Adipocyte (in vitro differentiated cells): Measurements from ENCODE around the gene PLA2G2C.

Source experiments
- DNase-seq: peaks from one replicate; pipeline ENCODE4 v3.0.0-alpha.2; 2015; ENCODE audit warnings: low read depth
- H3K27me3 ChIP-seq: replicated peaks from 2 replicates; pipeline ENCODE4 v1.7.0; 2013; ENCODE audit warnings: mild to moderate bottlenecking, low read length, moderate library complexity; ENCODE audit not compliant: control insufficient read depth, insufficient read depth
- H3K36me3 ChIP-seq: 2 replicates; pipeline ENCODE4 v1.7.0; 2013; ENCODE audit warnings: low read length, mild to moderate bottlenecking, moderate library complexity; ENCODE audit not compliant: control insufficient read depth, insufficient read depth, severe bottlenecking
- H3K4me1 ChIP-seq: 2 replicates; pipeline ENCODE4 v1.7.0; 2013; ENCODE audit warnings: mild to moderate bottlenecking, low read length, moderate library complexity; ENCODE audit not compliant: control insufficient read depth, insufficient read depth
- H3K4me3 ChIP-seq: 2 replicates; pipeline ENCODE4 v1.7.0; 2013; ENCODE audit warnings: mild to moderate bottlenecking, low read length, moderate library complexity
- H3K9ac ChIP-seq: 2 replicates; pipeline ENCODE4 v1.7.0; 2013; ENCODE audit warnings: mild to moderate bottlenecking, low read length, moderate library complexity
- H3K9me3 ChIP-seq: 2 replicates; pipeline ENCODE4 v1.7.0; 2013; ENCODE audit warnings: mild to moderate bottlenecking, low read length, moderate library complexity; ENCODE audit not compliant: control insufficient read depth

The PLA2G2C gene

GRCh38 chr1:20166051-20166450, 20.3 kb downstream of the PLA2G2C start:
- peaks cover 26% of the 10 kb centered on the region for H3K9me3 ChIP-seq
- no peaks in the 10 kb centered on the region for H3K4me1 ChIP-seq
- peaks cover 51% of the 10 kb centered on the region for H3K27me3 ChIP-seq
- no peak for DNase-seq
- no peaks in the 10 kb centered on the region for H3K36me3 ChIP-seq
- H3K4me3 ChIP-seq: no peak overlapping the region
- no peak overlapping the region for H3K9ac ChIP-seq

GRCh38 chr1:20165522-20165951, 20.8 kb downstream of the PLA2G2C start:
- Histone ChIP-seq H3K9ac (no peak overlapping the region), H3K27me3 (peaks cover 51% of the 10 kb centered on the region), H3K4me3 (no peak overlapping the region), H3K4me1 (no peaks in the 10 kb centered on the region), H3K36me3 (no peaks in the 10 kb centered on the region), H3K9me3 (peaks cover 31% of the 10 kb centered on the region)
- DNase-seq: peak; percentile 4

DNA sequence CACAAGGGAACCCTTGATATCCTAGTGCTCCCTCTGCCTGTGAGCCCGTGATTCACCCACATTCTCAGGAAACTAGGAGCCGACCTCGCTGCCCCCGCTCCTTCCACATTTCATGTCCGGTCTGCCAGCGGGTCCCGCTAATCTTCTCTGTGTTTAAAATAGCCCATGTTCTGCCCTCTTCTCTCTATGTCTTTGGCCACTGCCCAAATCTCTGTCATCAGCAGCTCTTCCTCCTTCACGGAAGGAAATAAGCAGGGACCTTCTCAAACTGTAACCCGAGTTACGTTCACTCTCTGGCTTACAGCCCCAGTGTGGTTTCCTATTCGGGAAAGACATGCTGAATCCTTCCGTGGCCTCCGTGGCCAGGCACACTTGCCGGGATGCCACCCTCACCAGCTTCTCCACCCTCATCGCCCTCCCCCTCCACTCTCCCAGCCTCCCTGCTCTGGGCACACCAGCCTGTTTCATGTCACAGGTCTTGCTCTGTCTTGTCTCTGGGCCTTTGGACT, 21.6 kb downstream of the PLA2G2C start:
- Histone ChIP-seq H3K36me3 (no peaks in the 10 kb centered on the region), H3K9ac (no peak overlapping the region), H3K27me3 (peaks cover 49% of the 10 kb centered on the region), H3K9me3 (peaks cover 39% of the 10 kb centered on the region), H3K4me1 (no peaks in the 10 kb centered on the region), H3K4me3 (no peak overlapping the region)
- no peak for DNase-seq

DNA sequence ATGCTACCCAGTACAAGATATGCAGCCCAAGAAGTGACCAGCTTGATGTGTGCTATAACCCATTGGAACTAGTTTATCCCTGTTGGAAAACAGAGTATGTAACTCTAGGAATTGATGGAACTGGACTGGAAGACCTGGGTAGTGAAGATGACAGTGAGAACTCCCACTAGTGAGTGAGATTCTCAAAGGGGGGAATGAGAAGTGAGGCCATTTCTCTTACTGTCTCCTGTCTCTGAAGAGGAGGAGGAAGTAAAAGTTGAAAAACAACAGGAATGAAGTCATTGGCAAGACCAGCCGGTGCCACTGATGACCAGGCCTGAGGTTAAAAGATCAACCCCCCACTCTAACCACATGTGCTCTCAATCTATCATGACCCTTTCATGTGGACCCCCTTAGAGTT, 26.3 kb downstream of the PLA2G2C start:
- Histone ChIP-seq H3K9ac (no peak overlapping the region), H3K4me1 (no peaks in the 10 kb centered on the region), H3K36me3 (no peaks in the 10 kb centered on the region), H3K4me3 (no peak overlapping the region), H3K27me3 (peaks cover 18% of the 10 kb centered on the region), H3K9me3 (peaks cover 57% of the 10 kb centered on the region)
- DNase-seq: no peak

- DNase-seq: no peak
- H3K36me3 ChIP-seq: no peaks in the 10 kb centered on the region
- peaks cover 55% of the 10 kb centered on the region for H3K9me3 ChIP-seq
- peaks cover 10% of the 10 kb centered on the region for H3K4me1 ChIP-seq
- H3K27me3 ChIP-seq: peaks cover 9% of the 10 kb centered on the region
- H3K4me3 ChIP-seq: no peak overlapping the region
- H3K9ac ChIP-seq: no peak overlapping the region
These were observed 27.8 kb downstream of the PLA2G2C start for GRCh38 chr1:20158358-20159070.

DNA sequence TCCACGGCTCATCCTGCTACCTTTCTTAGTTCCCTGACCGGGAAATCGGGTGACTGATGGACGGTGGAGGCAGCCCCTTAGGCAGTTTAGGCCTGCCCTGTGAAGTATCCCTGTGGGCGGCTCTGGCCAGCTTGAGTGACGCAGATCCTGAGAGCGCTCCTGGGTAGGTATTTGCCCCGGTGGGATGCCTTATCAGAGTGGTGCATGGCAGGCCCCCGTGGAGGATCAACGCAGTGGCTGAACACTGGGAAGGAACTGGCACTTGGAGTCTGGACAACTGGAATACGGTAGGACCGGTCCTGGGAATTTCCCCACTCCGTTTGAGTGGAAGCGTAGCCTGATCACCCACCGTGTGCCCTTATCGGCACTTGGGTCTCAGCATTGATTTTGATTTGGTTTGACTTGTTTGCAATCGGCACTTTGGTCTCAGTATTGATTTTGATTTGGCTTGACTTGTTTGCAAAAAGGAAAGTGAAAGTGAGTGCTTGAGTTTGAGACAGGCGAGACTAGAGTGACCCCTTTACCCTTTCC, 32.0 kb downstream of the PLA2G2C start:
- H3K27me3 ChIP-seq: no peaks in the 10 kb centered on the region
- H3K4me1 ChIP-seq: peaks cover 21% of the 10 kb centered on the region
- peak overlapping the region; percentile 55 for H3K4me3 ChIP-seq
- DNase-seq: no peak
- H3K9ac ChIP-seq: peak overlapping the region; percentile 7
- H3K9me3 ChIP-seq: peaks cover 17% of the 10 kb centered on the region
- H3K36me3 ChIP-seq: no peaks in the 10 kb centered on the region

- Histone ChIP-seq H3K4me3 (no peak overlapping the region), H3K4me1 (peaks cover 21% of the 10 kb centered on the region), H3K9me3 (peaks cover 4% of the 10 kb centered on the region), H3K9ac (peak overlapping the region; percentile 38), H3K36me3 (no peaks in the 10 kb centered on the region), H3K27me3 (peaks cover 4% of the 10 kb centered on the region)
- DNase-seq: no peak
These were observed 33.3 kb downstream of the PLA2G2C start for GRCh38 chr1:20153000-20153418.

- Histone ChIP-seq H3K9me3 (no peaks in the 10 kb centered on the region), H3K4me1 (peaks cover 21% of the 10 kb centered on the region), H3K9ac (peak overlapping the region; percentile 38), H3K36me3 (no peaks in the 10 kb centered on the region), H3K27me3 (peaks cover 4% of the 10 kb centered on the region), H3K4me3 (peak overlapping the region; percentile 73)
- no peak for DNase-seq
These were observed 33.8 kb downstream of the PLA2G2C start for GRCh38 chr1:20152599-20152930.

- Histone ChIP-seq H3K9me3 (no peaks in the 10 kb centered on the region), H3K4me3 (peak overlapping the region; percentile 73), H3K4me1 (peaks cover 21% of the 10 kb centered on the region), H3K27me3 (peaks cover 4% of the 10 kb centered on the region), H3K36me3 (no peaks in the 10 kb centered on the region), H3K9ac (peak overlapping the region; percentile 38)
- peak; percentile 91 for DNase-seq
These were observed 34.3 kb downstream of the PLA2G2C start for GRCh38 chr1:20151906-20152598.

DNA sequence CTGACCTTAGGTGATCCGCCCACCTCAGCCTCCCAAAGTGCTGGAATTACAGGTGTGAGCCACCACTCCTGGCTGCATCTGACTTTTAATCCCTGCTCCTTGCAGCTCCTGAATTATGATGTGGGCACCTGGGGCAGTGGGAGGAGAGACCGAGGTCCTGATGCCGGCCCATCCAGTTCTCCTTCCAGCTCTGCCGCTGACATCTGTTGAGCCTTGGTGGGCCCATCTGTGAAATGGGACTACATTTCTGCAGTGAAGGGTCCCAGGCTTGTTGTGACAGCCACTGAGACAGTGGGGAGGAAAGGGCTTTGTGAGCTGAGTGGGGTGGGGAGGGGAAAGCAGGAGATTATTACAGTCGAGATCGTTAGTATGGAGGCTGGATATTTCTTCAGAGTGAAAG, 35.3 kb downstream of the PLA2G2C start:
- no peaks in the 10 kb centered on the region for H3K9me3 ChIP-seq
- DNase-seq: no peak

DNA sequence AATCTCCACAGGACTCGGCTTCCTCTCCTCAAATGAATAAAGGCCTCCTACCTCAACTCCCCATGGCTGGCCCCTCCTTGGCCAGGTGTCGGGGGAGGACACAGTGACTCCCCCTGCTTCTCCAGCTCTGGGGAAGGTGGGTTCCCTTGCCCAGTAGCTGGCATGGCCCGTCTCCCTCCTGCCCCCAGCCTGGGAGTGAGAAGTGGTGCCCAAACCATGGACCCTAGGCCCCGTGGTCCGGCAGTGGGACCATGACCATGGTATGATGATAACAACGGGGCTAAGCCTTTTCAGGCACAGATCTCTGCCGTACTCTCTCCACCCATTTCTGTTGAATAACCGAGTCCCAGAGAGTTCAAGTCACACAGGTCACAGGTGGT, 36.0 kb downstream of the PLA2G2C start:
- no peaks in the 10 kb centered on the region for H3K36me3 ChIP-seq
- no peaks in the 10 kb centered on the region for H3K9me3 ChIP-seq
- peaks cover 21% of the 10 kb centered on the region for H3K4me1 ChIP-seq
- H3K4me3 ChIP-seq: no peak overlapping the region
- H3K27me3 ChIP-seq: peaks cover 4% of the 10 kb centered on the region
- DNase-seq: no peak
- no peak overlapping the region for H3K9ac ChIP-seq

More for the DNA sequence above, 35.3 kb downstream of the PLA2G2C start:
- H3K27me3 ChIP-seq: peaks cover 4% of the 10 kb centered on the region
- no peak overlapping the region for H3K4me3 ChIP-seq
- peaks cover 21% of the 10 kb centered on the region for H3K4me1 ChIP-seq
- no peaks in the 10 kb centered on the region for H3K36me3 ChIP-seq
- no peak overlapping the region for H3K9ac ChIP-seq
